Stimulated activated CD4-positive, alpha-beta T cell treated with anti-CD3 and anti-CD28 coated beads, TNF-alpha, amount 100 ng/mL, for 4 hours (primary cell): ENCODE measurements around the gene ALPL.
"Not testable (repeated sequence)": the region's sequence is repeated elsewhere in the genome, so short reads cannot be mapped to it uniquely, and the experiment has no call there.

Source experiments
- DNase-seq, 3 experiments: peaks; one replicate each; pipeline ENCODE4 v3.0.0-alpha.2; 2020; ENCODE audit warnings: low read depth in 3 of 3

Gene ALPL

DNA sequence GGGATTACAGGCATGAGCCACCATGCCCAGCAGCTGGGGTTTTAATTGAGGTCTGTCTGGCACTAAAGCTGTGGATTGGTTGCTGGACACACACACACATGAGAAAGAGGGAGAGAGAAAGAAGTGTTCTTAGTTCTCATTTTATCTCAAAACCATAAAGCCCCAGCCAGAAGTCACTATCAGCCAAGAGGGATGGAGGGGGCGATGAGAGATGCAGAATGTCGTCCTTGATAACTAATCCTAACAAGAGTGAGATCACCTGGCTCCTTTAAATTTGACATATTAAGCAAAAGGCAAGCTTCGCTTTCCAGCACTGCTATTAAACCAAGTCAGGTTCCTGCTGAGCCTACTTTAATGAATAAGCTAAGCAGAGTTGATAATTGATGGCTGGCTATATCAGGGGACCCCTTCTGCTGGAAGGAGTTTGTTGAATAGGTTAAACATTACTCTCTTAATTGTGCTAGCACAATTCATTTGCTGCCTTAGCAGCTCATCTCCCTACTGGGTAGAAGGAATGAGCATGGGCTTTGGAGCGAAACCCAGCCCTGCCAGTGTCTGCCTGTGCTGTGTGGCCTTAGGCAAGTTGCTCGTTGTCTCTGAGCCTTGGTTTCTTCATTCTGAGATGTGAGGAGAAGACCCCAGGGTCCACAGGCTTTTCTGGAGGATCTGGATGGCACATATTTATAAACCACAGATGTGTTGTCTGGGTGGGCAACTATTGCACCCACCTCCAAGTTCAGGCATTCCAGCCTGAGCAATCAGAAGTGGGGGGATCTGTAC is 50.8 kb downstream of the ALPL start:
- no peak for DNase-seq

DNA sequence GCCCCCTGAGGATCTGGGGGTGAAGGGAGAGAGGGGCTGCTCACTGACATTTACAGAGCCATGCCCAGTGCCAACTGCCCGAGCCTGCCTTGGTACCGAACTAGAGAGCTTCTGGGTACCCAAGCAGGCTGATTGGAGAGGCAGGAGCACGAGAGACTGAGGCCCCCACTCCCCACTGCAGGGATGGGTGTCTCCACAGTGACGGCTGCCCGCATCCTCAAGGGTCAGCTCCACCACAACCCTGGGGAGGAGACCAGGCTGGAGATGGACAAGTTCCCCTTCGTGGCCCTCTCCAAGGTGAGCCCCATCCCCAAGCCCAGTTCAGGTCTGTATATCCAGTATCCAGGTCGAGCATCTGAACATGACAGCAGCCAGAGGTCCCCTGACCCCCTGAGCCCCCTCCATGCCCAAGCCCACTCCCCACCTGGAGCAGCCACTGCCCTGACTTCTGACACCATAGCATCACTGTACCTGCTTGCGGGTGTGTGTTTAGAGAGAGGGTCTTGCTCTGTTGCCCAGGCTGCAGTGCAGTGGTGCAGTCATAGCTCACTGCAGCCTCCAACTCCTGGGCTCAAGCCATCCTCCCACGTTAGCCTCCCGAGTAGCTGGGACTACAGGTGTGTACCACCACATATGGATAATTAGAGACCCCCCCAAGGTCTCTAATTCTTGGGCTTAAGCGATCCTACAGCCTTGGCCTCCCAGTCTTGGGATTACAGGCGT is 51.9 kb downstream of the ALPL start:
- no peak for DNase-seq

DNA sequence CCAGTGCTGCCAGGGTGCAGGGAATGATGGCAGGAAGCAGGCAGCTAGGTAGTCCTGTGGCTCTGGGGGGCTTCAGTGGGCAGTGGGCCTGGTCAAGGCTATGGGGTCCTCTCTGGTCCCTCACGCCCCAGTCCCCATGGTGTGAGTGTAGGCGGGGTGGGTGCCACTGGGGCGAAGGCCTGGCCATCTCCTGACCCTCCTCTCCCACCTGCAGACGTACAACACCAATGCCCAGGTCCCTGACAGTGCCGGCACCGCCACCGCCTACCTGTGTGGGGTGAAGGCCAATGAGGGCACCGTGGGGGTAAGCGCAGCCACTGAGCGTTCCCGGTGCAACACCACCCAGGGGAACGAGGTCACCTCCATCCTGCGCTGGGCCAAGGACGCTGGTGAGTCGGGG is 53.7 kb downstream of the ALPL start:
- no peak for DNase-seq

DNA sequence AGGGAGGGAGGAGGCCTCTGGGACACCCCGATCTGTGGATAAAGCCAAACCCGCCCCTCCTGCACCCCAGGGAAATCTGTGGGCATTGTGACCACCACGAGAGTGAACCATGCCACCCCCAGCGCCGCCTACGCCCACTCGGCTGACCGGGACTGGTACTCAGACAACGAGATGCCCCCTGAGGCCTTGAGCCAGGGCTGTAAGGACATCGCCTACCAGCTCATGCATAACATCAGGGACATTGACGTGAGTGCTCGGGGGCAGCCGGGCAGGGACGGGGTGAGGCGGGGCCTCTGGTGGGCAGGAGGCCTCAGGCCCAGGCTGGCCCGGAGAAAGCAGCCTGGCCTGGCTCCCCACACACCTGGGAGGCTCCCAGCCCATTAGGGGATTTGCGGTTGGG is 54.7 kb downstream of the ALPL start:
- DNase-seq, result no peak

DNA sequence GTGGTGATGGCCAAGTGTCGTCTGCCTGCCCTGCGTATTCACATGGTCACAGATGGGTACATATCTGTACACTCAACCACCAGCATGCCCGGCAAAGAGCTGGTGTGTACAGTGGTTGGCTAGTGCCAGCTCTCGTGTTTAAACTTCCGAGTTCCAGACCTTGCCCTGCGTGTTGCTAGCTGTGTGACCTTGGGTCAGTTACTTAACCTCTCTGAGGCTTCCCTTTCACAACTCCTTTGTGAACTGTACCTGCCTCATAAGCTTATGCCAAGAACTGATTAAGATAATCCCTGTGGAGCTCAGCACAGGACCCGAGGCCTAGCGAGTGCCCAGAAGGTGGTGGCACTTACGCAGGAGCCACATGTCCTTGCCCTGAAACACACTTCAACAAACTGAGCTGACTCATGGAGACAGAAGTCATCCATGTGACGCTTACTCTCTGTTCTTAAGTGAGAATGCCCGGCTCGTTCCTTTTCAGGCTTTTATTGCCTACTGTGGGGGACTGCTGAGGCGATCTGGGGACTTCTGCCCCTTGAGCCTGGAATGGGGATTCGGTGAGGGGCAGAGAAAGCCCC is 55.4 kb downstream of the ALPL start:
- DNase-seq, result no peak

DNA sequence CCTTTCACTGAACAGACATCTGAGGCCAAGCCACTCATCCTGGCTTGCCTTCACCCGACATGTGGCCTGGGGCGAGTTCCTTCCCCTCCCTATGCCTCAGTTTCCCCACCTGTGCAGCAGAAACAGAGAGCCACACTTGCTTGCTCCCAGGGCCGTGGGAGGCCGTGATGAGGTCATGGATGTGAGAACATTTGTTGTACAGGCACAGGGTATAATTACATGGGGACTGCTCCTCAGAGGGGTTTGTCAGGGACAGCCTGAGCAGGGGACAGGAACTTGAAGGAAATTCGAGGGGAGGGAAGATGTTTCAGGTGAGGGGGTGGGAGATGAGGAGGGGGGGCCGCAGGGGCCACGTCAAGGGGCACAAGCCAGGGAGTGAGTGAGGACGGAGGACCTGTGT is 56.1 kb downstream of the ALPL start:
- no peak for DNase-seq

DNA sequence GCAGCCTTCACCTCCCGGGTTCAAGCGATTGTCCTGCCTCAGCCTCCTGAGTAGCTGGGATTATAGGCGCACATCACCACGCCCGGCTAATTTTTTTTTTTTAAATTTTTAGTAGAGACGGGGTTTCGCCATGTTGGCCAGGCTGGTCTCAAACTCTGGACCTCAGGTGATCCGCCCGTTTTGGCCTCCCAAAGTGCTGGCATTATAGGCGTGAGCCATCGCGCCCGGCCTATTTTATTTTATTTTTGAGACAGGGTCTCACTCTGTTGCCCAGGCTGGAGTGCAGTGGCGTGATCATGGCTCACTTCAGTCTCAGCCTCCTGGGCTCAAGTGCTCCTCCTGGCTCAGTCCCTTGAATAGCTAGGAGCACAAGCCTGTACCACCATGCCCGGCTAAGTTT is 57.1 kb downstream of the ALPL start:
- DNase-seq, result not testable (repeated sequence)

DNA sequence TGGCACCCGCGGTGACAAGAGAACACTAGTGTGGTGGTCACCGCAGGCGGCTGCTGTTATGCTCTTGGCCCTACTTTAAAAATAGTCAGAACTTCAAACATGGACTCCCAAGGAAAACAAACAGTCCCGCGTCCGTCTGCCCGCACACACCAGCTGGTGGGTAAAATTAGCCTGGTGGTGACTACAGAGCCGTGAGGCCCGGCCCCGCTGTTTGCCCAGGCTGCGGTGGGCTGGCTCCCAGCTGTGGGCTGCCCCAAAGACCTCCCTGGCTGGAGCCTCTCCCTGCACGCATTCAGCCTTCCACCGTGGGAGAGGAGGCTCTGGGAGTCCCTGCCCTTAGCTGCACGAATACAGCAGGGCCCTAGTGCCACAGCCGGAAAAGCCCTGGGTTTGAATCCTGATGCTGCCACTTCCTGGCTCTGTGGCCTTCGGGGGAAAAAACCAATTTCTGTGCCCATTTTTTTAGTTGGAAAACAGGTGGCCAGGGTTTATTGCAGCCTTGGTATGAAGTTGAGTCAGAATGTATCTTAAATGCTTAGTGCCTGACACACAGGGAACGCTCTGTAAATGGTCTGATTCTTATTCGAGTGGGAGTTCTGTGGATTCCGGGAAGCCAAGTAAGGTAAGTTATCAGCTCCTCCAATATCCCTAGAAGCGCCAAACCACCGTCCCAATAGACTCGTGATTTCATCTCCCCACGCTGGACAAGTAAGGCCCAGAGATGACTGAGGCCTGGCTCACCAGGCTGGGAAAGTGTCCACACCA is 58.2 kb downstream of the ALPL start:
- no peak for DNase-seq

DNA sequence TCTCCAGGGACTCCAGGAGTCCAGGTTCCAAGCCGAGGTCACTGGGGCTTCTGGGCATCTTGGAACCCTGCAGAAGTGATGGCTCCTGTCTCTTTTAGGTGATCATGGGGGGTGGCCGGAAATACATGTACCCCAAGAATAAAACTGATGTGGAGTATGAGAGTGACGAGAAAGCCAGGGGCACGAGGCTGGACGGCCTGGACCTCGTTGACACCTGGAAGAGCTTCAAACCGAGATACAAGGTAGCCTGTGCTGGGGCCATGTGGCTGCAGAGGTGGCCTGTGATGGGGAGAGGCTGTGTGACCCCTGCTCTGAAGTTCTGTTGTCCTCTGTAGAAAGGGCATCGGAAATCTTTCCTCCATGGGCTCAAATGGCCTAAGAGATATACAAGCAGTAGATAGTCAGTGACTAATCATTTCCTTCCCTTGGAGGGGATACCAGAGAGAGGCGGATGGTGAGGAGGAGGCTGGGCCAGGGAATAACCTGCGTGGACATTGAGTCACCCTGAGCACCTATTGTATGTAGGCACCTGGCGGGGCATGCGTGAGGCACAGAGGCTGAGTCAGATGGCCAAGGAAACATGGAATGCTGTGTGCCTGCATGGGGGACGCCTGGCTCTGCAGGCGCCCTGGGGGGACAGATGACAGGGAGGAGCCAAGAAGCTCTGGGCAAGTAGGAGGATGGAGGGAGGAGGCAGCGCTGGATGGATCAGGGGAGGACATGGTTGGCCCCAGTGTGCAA is 59.0 kb downstream of the ALPL start:
- DNase-seq, result no peak

DNA sequence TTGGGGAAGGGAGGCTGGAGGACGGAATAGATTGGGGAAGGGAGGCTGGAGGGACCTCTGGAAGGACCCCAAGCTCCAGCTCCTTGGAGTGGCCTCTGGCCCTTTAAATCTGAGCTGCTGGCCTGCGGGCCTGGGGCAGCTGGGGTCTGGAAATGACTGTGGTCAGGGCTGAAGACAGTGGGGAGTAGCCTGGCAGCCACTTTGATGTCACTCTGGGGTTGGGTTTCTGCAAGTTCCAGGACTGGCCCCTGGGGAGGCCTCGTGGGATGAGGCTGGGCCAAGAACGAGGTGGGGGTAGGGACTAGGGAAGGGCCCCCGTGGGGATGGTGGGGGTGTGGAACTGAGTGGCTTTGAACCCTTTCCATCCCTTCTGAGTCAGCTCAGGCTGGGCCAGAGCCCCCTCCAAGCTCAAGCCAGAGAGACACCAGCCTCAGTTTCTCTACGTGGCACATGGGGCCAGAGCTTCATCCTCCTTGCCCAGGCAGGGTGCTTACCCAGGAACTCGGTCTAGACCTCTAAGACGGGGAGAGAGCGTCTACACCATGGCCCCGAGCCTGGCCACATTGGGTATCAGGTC is 59.7 kb downstream of the ALPL start:
- no peak for DNase-seq

DNA sequence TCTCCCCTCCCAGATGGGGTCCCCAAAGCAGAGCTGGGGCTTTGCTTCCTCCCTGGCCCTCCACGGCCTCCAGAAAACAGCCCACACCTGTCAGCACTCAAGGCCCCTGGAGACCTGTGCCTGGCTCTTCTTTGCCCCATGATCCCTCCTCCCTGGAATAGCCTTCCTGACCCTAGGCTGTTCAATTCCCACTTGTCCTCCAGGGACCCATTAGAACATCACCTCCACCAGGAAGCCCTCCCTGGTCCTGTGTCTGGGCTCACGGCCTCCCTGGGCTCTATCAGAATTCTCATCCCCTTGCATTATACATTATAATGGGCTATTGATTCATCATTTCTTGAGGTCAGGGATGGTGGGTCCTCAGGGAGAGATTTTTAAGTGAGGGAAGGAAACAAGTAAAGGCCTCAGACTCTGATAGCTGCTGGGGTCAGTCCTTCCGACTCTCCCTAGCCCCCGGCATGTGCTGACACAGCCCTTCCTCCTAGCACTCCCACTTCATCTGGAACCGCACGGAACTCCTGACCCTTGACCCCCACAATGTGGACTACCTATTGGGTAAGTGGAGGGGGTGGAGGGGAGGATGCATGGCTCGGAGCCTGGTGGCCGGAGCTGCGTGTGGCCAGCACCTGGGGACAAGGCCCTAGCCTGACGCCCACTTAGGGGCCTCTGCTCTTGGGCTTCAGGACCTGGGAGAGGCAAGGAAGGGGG is 60.8 kb downstream of the ALPL start:
- no peak for DNase-seq

DNA sequence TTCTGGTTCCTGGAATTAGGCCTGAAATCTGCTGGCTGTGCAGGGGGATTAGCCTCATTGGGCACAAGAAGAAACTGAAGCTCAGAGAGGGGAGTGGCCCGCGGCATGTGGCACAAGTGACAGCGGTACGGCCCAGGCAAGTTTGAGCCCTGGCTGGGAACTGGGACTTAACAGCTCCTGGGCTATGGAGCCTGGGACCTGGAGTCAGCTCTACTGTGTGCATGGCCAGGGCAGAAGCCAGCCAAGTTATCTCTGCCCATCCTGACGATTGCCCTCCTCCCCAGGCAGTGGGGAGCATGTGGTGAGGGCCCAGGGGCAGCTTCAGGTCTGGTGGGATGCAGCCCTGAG is 61.3 kb downstream of the ALPL start:
- DNase-seq, result no peak

DNA sequence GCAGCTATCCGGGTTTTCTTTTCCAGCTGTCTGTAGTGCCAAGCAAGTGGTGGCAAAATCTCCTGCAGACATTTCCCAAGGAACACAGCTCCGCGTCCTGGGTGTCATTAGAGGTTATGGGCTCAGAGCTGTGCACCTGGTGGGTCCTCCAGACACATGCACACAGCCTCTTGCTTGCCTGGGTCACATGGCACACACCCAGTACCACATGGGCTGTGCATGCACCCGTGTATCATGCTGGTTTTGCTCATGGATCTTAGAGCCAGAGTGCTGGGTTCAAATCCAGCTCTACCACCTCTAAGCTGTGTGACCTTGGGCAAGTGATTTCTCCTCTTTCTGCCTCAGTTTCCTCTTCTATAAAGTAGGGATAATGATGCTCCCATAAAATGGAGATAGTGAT is 61.7 kb downstream of the ALPL start:
- no peak for DNase-seq

DNA sequence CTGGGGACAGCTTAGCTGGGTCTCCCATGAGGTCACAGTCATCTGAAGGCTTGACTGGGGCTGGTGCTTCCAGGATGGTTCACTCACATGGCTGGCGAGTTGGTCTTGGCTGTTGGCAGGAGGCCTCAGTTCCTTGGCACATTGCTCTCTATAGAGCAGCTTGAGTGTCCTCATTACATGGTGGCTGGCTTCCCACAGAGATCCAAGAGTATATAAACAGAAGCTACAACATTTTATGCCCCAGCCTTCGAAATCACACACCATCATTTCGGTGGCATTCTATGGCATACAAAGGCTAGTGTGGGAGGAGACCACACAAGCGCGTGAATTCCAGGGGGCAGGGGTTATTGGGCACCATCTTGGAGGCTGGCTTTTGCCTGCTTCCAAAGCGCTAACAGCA is 63.0 kb downstream of the ALPL start:
- DNase-seq, result no peak

DNA sequence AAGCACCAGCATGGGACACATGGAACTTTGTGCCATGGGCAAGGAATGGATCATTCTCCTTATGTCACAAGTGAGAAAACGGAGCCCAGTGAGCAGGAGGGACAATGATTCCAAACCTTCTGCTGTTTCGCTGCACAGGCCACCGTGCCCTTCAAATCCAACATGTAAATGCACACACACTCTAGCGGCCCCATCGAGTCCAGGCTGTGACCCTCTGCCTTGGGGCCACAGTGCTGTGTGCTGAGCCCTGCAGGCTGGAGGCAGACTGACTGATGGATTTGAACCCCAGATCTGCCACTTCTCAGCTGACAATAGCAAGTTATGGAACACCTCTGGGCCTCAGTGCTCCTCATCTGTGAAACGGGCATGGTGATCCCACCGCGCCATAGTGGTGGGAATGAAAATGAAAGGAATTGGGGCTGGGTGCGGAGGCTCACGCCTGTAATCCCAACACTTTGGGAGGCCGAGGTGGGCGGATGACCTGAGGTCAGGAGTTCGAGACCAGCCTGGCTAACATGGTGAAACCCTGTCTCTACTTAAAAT is 63.6 kb downstream of the ALPL start:
- no peak for DNase-seq

DNA sequence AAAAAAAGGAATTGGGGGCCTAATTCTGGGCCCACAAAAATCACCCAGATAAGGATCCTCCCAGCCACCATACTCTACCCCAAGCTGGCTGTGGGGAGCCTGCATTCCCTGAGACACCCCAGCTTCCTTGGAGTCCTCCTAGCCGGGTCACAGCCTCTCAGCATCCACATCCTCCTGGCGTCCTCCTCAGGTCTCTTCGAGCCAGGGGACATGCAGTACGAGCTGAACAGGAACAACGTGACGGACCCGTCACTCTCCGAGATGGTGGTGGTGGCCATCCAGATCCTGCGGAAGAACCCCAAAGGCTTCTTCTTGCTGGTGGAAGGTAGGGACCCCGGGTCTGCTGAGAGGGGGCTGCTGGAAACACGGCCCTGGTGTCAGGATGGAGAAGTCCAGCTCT is 64.3 kb downstream of the ALPL start:
- DNase-seq, result no peak

DNA sequence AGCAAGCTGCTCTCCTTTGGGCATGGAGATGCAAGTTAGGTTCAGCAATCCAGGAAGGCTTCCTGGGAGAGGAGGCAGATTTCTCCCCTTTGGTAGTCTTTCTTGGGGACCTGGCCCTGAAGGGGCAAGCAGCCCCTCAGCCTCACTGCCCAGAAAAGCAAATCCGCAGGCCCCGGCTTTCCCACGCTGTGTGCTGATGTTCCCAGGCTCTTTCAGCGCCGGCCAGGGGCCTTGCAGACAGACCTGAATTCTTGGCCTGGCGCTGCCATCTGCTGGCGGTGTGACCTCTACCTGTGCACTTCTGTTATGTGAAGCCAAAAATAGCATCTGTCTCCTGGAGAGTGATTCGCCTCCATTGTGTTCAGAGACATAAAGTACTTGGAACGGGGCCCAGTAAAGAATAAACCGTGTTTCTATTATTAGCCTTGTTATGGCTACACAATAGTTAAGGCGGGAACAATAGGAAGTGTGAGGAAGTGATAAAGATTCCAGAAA is 64.8 kb downstream of the ALPL start:
- DNase-seq, result no peak

DNA sequence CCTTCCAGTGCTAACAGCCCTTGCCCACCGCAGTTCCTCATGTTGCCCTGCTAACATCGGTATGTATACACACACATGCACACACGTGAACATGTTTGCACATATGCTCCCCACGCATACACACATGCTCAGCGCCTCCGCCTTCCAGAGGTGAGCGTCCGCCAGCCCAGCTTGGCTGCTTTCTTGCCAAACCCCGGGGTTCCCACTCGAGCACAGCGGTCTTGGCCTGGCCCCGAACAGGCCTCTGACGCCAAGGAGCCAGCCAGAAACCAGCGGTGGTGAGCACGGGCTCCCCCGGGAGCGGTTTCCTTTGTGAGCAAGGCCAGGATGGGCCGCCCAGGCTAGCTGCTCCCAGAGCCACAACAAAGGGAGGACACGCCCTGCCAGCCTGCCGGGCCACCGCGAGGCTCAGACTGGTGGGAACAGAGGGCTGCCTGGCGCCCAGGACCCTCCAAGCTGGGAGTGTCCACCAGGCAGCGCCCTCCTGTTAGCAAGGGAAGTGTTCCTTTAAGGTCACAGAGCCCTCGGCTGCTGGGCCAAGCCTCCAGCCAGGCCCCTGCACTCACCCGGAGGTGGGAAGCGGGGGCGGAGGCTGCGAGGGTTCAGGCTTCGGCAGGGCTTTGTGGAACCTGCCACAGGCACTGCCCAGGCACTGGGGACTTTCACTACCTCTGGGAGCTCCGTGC is 65.4 kb downstream of the ALPL start:
- DNase-seq, result no peak

DNA sequence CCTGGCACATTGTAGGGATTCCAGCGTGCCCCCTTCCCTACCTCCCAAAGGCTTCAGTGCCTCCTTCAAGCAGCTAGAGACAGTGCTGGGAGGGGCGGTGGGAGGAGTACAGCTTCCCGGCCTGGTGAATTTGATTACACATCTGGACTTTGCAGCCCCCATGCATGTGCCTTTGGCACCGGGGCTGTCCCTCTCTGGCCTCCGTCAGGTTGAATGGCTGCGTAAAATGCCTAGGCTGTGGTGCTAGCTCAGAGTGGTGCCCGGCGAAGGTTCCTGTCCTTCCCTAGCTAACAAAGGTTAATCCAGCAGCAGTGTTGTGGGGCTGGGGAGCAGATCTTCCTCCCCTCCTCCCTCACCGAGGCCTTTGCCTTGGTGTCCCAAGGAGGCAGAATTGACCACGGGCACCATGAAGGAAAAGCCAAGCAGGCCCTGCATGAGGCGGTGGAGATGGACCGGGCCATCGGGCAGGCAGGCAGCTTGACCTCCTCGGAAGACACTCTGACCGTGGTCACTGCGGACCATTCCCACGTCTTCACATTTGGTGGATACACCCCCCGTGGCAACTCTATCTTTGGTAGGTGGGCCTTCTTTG is 66.2 kb downstream of the ALPL start:
- DNase-seq, result no peak
